Mesenteric fat pad (tissue), 1 donor: ENCODE measurements around the gene ATP5F1A. TPM values are rescaled to one million over a fixed set of nuclear protein-coding genes. Genes with fewer than 3 reads are reported as not detected.
"Not testable (repeated sequence)": the region's sequence is repeated elsewhere in the genome, so short reads cannot be mapped to it uniquely, and the experiment has no call there.

Experiments used
- DNase-seq: peaks from one replicate; pipeline ENCODE4 v3.0.0-alpha.2; 2020; ENCODE audit warnings: low spot score
- total RNA-seq: library from RNA; stranded (reverse); fragmentation: NEBNext Ultra II Directional; extraction: Animal tissue kit (Norgen Biotek cat#: 25700); gene quantifications from one replicate; pipeline ENCODE4 v1.2.1, GENCODE V29; 2021
- donor health status: DM: yes; HTN: yes; CAD: no.

The ATP5F1A gene
- total RNA-seq, 1 donor from 2014 or later, result 303 TPM

- DNase-seq, result not testable (repeated sequence)
Observed at GRCh38 chr18:46047369-46047768, 50.7 kb downstream of the ATP5F1A start.

DNA sequence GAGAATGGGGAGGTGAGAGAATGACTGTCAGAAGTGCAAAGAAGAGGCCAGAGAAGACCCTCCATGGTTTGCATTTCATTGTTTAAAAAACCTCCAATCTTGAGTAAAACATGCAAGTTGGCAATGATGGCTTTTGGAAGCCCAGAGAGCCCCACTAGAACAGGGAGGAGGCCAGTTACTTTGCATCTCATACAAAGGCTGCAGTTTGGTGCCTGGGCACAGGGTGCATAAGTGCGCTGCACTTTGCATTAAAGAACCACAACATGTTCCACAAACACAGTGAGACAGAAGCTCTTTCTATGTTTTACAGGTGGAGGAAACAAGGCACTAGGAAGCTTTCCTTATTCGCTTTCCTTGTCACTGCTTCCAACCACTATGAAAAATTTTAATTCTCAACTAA is 51.4 kb downstream of the ATP5F1A start:
- no peak for DNase-seq

GRCh38 chr18:46046126-46046525 is 52.0 kb downstream of the ATP5F1A start:
- DNase-seq, result no peak

DNA sequence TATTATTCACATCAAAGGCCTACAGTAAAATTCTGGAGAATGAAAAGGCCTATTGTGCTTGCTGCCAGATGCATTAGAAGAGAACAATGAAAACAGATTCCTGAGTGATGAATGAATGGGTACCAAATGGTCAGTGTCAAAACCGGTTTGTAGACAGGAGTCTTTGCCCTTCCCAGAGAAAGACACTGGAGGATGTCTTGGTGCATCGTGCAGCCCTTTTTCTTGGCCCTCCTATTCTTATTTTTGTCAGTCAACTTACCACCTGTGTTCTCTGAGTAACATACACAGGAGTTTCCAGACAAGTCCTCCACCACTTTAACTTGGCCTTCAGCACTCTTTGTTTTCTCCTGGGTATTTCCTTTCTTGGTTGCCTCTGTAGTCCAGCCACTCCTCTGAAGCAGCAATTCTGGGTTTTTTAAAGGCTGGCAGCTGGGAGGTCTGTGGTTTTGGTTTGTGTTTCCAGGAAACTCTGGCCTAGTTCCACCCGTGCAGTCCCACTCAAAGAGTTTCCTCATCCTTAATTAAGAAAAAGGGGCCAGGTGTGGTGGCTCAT is 55.4 kb downstream of the ATP5F1A start:
- no peak for DNase-seq

DNA sequence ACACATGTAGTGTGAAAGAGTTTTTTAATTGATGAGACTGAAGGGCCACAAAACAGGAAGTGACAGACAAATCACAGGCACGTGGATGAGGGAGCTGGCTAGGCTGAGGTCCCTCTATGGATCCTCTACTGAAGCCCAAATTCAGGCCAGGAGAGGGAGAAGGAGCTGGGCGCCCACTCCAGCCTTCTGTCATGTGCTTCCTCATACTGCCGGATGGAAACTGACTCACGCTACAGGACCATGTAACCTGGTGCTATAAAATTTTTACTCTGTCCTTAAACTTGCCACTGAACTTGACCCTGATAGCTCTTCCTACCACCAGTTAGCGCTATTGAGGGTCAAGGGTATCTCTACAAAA is 57.4 kb downstream of the ATP5F1A start:
- no peak for DNase-seq

DNA sequence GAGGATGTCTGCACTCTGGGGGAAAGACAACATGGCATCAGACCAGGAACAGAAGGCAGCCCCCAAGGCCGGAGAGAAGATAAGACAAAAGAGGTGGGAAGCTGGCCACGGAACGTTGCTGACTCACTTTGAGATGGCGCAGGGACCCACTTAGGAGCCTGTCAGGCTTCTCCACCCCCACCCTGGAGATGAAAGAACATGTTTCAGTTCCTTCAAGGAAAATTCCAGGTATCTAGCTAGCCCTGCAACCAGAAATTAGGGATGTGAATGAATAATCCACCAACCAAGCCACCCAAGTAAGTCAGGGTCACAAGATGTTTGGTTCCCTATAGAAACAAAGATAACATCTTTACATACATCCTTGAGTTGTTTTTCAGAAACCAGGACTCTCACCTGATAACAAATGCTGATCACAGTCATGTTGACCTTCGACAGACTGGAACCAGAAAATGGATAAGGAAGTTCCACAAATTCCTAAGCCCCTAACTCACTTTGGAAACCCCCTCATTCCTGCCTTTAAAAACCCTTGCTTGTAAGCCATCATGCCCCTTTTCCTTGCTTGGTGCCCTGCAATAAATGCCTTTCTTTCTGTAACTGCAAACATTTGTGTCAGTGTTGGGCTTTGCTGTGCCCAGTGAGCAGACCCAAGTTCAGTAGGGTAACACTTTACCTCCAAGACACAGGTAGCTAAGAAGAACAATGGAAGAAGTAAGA is 57.9 kb downstream of the ATP5F1A start:
- DNase-seq, result no peak

DNA sequence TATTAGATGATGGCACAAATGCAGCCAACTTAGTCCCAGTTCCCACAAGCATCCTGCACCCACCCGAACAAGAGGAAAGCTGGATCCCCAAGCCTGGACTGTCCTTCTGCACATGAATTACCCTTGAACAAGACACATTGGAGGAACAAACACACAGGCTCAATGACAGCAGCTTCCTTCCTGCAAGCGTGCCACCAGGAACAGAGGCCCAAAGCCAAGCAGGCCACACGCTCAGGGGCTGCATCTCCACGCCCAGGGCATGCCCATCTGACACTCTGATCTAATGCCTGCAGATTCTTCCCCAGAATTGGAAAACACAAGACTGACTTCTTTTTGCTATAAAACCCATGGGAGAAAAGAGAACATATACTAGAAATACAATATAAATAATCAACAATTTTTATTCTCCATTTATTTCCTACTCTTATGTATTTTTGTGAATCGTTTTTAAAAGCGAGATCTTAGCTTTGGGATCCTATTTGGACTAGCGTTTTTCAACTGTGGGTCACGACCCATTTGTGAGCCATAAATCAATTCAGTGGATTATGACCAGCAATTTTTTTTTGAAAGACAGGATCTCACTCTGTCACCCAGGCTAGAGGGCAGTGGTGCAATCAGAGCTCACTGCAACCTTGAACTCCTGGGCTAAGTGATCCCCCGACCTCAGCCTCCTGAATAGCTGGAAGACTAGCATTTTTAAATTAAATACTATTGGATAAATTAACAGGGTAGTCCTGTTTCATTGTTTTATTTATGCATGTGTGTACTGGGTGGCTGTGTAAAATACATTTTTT is 60.4 kb downstream of the ATP5F1A start:
- no peak for DNase-seq

- DNase-seq, result no peak
Observed at GRCh38 chr18:46035696-46036680, 62.1 kb downstream of the ATP5F1A start.

- DNase-seq, result no peak
Observed at GRCh38 chr18:46034230-46034629, 63.9 kb downstream of the ATP5F1A start.

DNA sequence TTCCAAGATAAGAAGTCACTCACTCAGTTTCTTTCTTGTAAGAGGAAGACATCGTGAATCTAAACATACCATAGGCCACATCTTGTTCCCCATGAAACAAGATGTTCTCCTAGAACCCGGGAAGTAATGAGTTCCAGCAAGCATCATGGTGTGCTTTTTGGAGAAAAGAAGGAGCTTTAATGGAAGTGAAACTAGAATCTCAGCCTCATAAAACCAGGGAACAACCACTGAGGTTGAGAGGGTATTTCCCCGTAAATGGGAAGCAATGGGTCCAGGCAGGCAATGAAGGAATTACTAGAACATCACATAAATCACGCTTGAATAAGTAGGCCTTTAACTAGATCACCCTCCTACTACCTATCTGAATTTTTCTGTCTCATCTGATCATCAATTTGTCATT is 66.4 kb downstream of the ATP5F1A start:
- no peak for DNase-seq

Other genes starting within 250 kb of the ATP5F1A start
- 22.8 TPM for gene EPG5, start 131.0 kb downstream of the ATP5F1A start, total RNA-seq
- 8.8 TPM for gene PSTPIP2, start 26.0 kb downstream of the ATP5F1A start, total RNA-seq
- gene HAUS1, start 6.1 kb upstream of the ATP5F1A start, total RNA-seq, result 13.0 TPM